Colonic mucosa (tissue), 4 donors: ENCODE results near the gene PLEKHA6. TPM values are rescaled to one million over a fixed set of nuclear protein-coding genes. Genes with fewer than 3 reads are reported as not detected.

Experiments
- DNase-seq: peaks from one replicate; pipeline ENCODE4 v3.0.0-alpha.2; 2020
- H3K27ac ChIP-seq: fragments of 200-600 bp; one replicate; pipeline ENCODE4 v1.8.0; 2021
- H3K27me3 ChIP-seq: fragments of 200-600 bp; one replicate; pipeline ENCODE4 v1.8.0; 2021
- H3K36me3 ChIP-seq: fragments of 200-600 bp; one replicate; pipeline ENCODE4 v1.8.0; 2021
- H3K4me1 ChIP-seq: fragments of 200-600 bp; one replicate; pipeline ENCODE4 v1.8.0; 2021; ENCODE audit warnings: mild to moderate bottlenecking
- H3K4me3 ChIP-seq: fragments of 200-600 bp; one replicate; pipeline ENCODE4 v1.8.0; 2021
- H3K9ac ChIP-seq, 2 donors: one replicate each; pipeline ENCODE4 v1.7.0; 2013; ENCODE audit warnings: control low read depth in 2 of 2, low read depth in 2 of 2, low read length in 2 of 2
- H3K9me3 ChIP-seq: fragments of 200-600 bp; one replicate; pipeline ENCODE4 v1.8.0; 2021
- CTCF ChIP-seq: fragments of 200-600 bp; IDR thresholded peaks from one replicate; pipeline ENCODE4 v1.8.0; 2022; ENCODE audit warnings: antibody characterized with exemption, mild to moderate bottlenecking
- intact Hi-C: fragments of 100-400 bp; cut with DNase I; formaldehyde crosslinking; loops from one replicate; pipeline ENCODE4 v1.14.1; 2022
- total RNA-seq, 2 donors: library from RNA; stranded (reverse); fragmentation: NEBNext Ultra II Directional in 1 of 2; extraction: Animal tissue kit (Norgen Biotek cat#: 25700) in 1 of 2; gene quantifications; one replicate each; pipeline ENCODE4 v1.2.1, GENCODE V29; 2021
- donor health status: healthy.
- donor health status: DM: no; HTN: no; CAD: no.
- donor health status: DM: no; HTN: no; CAD: no.

PLEKHA6 gene
- total RNA-seq, 2 donors from 2014 or later, result 84.5 to 165 TPM

- Histone ChIP-seq H3K27ac (no peak overlapping the region), H3K36me3 (no peaks in the 10 kb centered on the region), H3K4me1 (peaks cover 8% of the 10 kb centered on the region), H3K27me3 (no peaks in the 10 kb centered on the region), H3K4me3 (no peak overlapping the region), H3K9ac (no peak overlapping the region), H3K9me3 (no peaks in the 10 kb centered on the region)
- no peak for TF ChIP-seq CTCF
- DNase-seq, result no peak
- intact Hi-C loops, result no loop called here
Measured at GRCh38 chr1:204285436-204286305, 74.1 kb downstream of the PLEKHA6 start.

- DNase-seq, result no peak
- Histone ChIP-seq H3K27me3 (no peaks in the 10 kb centered on the region), H3K9ac (no peak overlapping the region), H3K4me3 (no peak overlapping the region), H3K36me3 (no peaks in the 10 kb centered on the region), H3K9me3 (no peaks in the 10 kb centered on the region), H3K4me1 (peaks cover 8% of the 10 kb centered on the region), H3K27ac (no peak overlapping the region)
- intact Hi-C loops, result no loop called here
- no peak for TF ChIP-seq CTCF
Measured at GRCh38 chr1:204284929-204285328, 74.8 kb downstream of the PLEKHA6 start.

- intact Hi-C loops, result no loop called here
- H3K27me3 ChIP-seq, result no peaks in the 10 kb centered on the region
- H3K27ac ChIP-seq, result no peak overlapping the region
- TF ChIP-seq CTCF, result no peak
- no peak overlapping the region for H3K4me3 ChIP-seq
- H3K9me3 ChIP-seq, result no peaks in the 10 kb centered on the region
- no peak for DNase-seq
- H3K9ac ChIP-seq, result no peak overlapping the region
- H3K36me3 ChIP-seq, result no peaks in the 10 kb centered on the region
- peaks cover 8% of the 10 kb centered on the region for H3K4me1 ChIP-seq
Measured at GRCh38 chr1:204283711-204284651, 75.7 kb downstream of the PLEKHA6 start.

- intact Hi-C loops, result no loop called here
- peaks cover 8% of the 10 kb centered on the region for H3K4me1 ChIP-seq
- no peak overlapping the region for H3K4me3 ChIP-seq
- H3K36me3 ChIP-seq, result no peaks in the 10 kb centered on the region
- peak; percentile 45 for DNase-seq
- no peak overlapping the region for H3K27ac ChIP-seq
- no peaks in the 10 kb centered on the region for H3K27me3 ChIP-seq
- H3K9ac ChIP-seq, result no peak overlapping the region
- no peaks in the 10 kb centered on the region for H3K9me3 ChIP-seq
- no peak for TF ChIP-seq CTCF
Measured at GRCh38 chr1:204282761-204283221, 76.9 kb downstream of the PLEKHA6 start.

GRCh38 chr1:204280099-204280961, 79.4 kb downstream of the PLEKHA6 start:
- H3K36me3 ChIP-seq, result no peaks in the 10 kb centered on the region
- H3K27ac ChIP-seq, result no peak overlapping the region
- H3K27me3 ChIP-seq, result no peaks in the 10 kb centered on the region
- no peak overlapping the region for H3K9ac ChIP-seq
- no peak for TF ChIP-seq CTCF
- H3K9me3 ChIP-seq, result no peaks in the 10 kb centered on the region
- intact Hi-C loops, result no loop called here
- no peak overlapping the region for H3K4me3 ChIP-seq
- no peak for DNase-seq
- H3K4me1 ChIP-seq, result no peaks in the 10 kb centered on the region
